UCSD-AML1 (cell line): Measurements from ENCODE around the gene KMT2A.
"Not testable (repeated sequence)": the region's sequence is repeated elsewhere in the genome, so short reads cannot be mapped to it uniquely, and the experiment has no call there.

Experiments
- DNase-seq: peaks from one replicate; lab custom pipeline; 2025; ENCODE audit not compliant: unreplicated experiment; lab: John Stamatoyannopoulos, UW

Gene KMT2A

GRCh38 chr11:118532852-118533768 is 96.8 kb downstream of the KMT2A start:
- no peak for DNase-seq

GRCh38 chr11:118533769-118534729 is 97.8 kb downstream of the KMT2A start:
- DNase-seq, result no peak

GRCh38 chr11:118535261-118535660 is 99.0 kb downstream of the KMT2A start:
- no peak for DNase-seq

- DNase-seq, result no peak
Measured at GRCh38 chr11:118536726-118537125, 100.4 kb downstream of the KMT2A start.

GRCh38 chr11:118537409-118537980 is 101.2 kb downstream of the KMT2A start:
- no peak for DNase-seq

- DNase-seq, result no peak
Measured at GRCh38 chr11:118544010-118544646, 107.8 kb downstream of the KMT2A start.

- DNase-seq, result no peak
Measured at GRCh38 chr11:118544647-118545010, 108.3 kb downstream of the KMT2A start.

GRCh38 chr11:118545533-118545932 is 109.2 kb downstream of the KMT2A start:
- no peak for DNase-seq

- no peak for DNase-seq
Measured at GRCh38 chr11:118547132-118547531, 110.8 kb downstream of the KMT2A start.

GRCh38 chr11:118552341-118552740 is 116.0 kb downstream of the KMT2A start:
- no peak for DNase-seq

- no peak for DNase-seq
Measured at GRCh38 chr11:118560806-118561205, 124.5 kb downstream of the KMT2A start.

GRCh38 chr11:118565051-118565450 is 128.8 kb downstream of the KMT2A start:
- DNase-seq, result no peak

GRCh38 chr11:118569670-118570069 is 133.4 kb downstream of the KMT2A start:
- no peak for DNase-seq

GRCh38 chr11:118570787-118571186 is 134.5 kb downstream of the KMT2A start:
- no peak for DNase-seq

GRCh38 chr11:118571701-118572060 is 135.4 kb downstream of the KMT2A start:
- not testable (repeated sequence) for DNase-seq

- peak; percentile 83 for DNase-seq
Measured at GRCh38 chr11:118572061-118572980, 136.0 kb downstream of the KMT2A start, which contains the start of gene ARCN1. Gene ARCN1, plus strand, starts transcription at chr11:118572409. Its CDS starts 139 bp downstream, at chr11:118572548.

GRCh38 chr11:118572981-118573550 is 136.8 kb downstream of the KMT2A start:
- DNase-seq, result peak; percentile 26

GRCh38 chr11:118574636-118575035 is 138.3 kb downstream of the KMT2A start:
- DNase-seq, result no peak
